Pons (tissue), 1 donor: ENCODE results near the gene LRRC3.

ENCODE experiments used
- DNase-seq: peaks from one replicate; pipeline ENCODE4 v3.0.0-alpha.2; 2016; ENCODE audit warnings: low spot score

Gene LRRC3

DNA sequence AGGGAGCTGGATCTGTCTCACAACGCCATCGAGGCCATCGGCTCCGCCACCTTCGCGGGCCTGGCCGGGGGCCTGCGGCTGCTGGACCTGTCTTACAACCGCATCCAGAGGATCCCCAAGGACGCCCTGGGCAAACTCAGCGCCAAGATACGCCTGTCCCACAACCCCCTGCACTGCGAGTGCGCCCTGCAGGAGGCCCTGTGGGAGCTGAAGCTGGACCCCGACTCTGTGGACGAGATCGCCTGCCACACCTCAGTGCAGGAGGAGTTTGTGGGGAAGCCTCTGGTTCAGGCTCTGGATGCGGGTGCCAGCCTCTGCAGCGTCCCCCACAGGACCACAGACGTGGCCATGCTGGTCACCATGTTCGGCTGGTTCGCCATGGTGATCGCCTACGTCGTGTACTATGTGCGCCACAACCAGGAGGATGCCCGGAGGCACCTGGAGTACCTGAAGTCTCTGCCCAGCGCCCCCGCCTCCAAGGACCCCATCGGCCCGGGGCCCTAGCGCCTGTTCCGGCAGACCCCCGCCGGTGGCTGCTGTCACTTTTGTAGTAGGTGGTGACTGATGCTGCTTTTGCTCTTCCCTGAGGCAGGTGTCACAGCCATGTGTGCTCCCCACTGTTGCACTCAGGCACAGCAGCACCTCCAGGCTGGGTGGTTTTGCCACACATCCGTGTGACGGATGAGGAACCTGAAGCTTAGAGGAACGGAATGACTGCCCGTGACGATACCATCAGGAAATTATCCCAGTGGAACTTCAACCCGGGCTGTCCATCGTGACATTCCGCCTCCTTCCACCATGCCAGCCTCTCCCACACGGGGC, 1.8 kb downstream of the LRRC3 start:
- DNase-seq: no peak

DNA sequence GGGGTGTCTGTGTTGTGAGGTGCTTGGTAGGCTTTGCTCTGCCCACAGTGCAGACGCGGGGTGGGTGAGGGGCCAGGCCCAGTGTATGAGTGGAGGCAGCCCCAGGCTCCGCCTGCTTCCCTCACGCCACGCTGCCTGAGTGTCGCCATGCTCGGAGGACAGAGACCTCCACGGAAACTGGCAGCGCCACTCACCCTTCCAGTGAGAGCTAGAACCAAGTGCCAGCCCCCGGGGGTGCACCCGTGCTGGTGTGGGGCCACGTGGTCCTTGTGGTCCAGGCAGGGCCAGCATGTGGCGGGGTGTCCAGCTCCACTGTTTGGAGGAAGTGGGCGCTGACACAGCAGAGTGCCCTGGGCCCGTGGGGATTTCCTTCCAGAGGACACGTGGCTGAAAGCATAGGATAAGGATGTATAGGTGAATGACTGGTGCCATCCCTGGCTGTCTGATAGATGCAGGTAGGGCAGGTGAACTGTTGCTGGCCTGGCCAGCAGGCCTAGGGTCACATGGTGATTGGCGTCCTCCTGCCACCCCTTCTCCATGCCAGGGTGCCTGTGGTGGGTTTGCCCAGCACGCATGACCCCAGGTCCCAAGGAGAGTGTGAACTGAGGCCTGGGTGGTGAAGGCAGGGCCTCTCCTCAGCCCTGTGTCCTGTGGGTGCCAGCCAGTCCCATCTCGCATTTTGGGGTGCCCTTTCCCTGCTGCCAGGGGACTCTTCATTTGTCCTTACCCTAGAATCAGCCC, 3.8 kb downstream of the LRRC3 start:
- no peak for DNase-seq

DNA sequence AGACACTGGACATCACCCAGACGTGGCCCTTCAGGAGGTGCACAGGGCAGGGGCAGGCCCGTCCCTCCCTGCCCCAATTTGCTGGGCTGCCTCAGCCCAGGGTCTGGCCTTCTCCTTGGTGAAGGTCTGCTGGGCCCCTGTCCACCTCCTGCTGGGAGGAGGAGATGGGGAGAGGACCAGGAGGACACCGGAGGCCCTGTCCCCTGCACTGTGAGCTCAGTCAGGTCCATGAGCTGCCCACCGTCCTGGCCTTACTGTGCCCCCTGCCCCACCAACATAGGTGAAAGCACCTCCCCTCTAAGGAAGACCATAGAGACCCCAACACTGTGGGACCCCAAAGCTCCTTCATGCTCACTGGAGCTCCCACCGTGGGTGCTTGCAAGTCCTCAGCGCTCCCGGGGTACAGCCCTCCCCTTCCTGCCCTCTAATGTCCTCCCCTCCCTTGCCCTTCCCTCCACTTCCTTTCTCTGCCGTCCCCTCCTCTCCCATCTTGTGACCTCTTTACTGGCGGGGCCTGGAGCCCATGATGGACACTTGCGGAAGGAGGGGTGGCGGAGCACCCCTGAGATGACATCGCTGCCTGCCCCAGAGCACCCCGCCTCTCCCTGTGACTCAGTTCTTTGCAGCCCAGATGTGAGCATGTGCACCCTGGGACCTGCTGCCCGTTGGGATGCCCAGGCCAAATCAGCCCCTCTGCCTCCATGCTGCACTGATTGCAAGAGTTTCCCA, 4.6 kb downstream of the LRRC3 start:
- DNase-seq: no peak

DNA sequence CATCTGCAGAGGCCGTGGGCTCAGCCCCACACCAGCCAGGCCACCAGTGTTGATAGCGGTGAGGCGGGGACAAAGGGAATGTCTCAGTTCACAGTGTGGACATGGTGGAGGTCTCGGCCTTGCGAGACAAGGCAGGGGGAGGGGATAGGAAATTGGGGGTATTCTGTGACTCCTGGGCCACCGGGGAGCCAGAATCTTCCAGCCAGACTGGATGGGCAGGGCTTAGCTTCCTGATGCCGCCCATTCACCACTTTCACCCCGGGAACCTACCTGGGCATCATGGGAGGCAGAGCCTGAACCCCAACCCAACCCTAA, 5.1 kb downstream of the LRRC3 start:
- no peak for DNase-seq

DNA sequence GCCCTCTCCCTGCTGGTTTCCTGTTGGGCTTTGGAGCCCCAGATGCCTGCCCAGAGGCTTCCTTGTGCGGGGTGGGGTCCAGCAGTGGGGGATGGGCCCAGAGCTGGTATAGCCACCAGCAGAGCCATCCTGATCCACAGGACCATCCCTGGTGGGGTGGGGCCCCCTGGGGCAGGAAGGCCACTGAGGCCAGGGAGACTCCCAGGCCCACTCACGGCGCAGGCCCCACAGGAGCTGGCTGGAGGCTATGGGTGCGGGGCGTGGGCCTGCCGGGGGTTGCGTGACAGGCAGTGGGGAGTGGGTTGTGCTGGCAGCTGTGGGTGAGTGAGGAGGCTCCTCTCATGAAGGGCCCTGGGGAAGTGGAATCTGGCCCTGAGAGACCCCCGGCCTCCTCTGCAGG, 5.7 kb downstream of the LRRC3 start:
- DNase-seq: no peak

DNA sequence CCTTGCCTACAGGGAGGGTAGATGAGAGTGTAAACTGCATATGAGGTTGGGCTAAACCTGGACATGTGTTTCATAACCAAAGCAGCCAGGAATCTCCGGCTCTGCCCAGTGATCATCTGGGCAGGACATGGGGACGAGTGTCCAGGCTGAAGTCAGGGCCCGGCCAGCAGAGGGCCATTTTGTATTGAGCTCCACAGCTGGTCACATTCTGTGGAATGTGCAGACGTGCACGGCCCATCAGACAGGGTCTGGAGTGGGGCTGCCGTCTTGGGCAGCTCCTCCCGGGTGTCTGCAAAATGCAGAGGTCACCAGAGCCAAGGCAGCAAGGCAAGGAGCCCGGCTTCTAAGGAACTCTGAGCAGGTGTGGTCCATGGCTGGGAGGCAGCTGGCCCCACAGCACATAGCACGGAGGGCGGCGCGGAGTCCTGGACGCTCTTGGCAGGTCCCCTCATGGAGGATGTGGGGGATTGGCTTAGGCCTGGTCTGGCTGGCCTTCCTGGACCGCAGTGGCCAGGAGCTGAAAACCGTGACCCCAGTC, 6.2 kb downstream of the LRRC3 start:
- no peak for DNase-seq

DNA sequence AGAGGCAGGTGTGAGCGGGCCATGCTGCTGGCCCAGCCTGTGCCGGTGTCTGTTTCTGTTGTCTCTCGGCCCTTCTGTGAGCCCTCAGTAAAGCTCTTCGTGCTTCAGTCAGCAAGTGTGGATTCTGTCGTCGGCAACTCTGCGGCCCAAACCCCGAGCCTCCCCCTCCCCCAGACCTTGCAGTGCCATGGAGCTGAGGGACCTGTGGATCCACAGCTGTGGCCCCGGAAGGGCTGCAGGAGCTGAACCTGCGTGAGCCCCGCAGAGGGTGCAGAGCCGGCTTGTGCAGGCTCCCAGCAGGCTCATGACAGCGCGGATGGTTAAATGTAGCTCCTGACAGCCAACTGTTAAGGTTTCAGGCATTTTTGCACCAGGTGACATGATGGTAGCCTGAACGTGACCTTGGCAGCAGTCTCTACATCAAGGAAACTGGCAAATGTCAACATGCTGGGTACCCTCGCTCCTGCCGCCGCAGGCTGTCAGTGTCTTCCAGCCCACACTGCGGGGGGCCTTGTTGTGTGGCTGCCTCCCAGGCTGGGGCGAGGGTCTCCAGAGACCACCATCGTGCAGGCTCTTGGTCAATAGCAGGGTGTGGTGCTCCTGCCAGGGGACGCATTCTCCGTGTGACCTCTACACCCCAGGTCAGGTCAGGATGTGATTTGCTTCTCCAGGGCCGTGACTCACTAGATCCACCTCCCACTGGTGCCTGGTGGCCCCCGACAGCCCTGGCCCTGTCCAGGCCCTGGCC, 7.0 kb downstream of the LRRC3 start:
- DNase-seq: no peak

DNA sequence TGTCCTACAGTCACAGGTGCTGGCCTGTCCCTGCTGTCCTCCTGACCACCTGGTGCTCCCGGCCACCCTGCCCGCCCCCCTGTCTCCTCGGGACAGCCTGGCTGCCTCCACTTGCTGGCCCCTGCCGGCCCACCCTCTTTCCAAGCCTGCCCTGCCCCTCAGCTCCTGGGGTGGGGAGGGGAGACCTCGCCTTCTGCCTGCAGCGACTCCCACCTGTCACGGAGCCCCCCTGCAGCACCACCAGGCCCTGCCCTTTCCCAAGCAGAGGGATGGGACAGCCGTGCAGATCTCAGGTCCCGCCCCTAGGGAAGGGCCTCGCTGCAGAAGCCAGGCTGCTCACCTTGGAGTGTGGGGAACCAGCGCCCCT, 7.5 kb downstream of the LRRC3 start:
- no peak for DNase-seq

DNA sequence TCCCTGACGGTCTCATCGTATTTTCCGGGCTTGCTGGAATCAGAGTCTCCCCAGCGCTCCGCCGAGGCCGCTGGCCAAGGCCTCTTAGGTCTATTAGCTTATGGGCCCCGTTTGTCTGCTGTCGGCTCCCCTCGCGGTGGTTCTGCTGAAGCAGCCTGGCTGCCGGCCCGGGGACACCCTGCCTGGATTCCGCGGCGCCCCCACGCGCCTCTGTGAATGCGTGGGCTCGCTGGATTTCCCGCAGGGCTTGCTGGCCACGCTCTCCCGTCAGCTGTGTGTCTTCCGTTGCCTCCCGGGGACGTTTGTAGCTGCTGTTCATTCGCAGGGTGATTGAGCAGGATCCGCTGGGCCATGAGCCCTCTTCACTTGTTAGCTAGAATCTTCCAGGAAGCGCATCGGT, 8.4 kb downstream of the LRRC3 start:
- no peak for DNase-seq

DNA sequence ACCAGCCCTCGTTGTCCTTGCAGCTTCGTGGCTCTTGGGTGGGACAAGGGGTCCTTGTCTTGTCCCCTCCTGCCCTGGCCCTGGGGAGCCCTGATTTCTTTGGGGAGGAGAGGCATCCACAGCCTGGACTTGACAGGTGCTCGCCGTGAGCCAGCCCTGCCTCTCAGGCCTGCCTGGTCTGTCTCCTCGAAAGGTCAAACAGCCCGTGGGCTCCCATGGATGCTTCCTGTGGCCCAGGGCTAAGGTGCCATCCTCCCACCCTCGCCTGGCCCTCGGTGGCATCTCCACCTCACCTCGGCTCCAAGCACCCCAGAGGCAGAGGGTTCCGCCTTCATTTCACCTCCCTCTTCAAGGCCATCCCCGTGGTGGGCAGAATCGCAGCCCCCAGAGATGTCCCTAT, 9.0 kb downstream of the LRRC3 start:
- DNase-seq: no peak

DNA sequence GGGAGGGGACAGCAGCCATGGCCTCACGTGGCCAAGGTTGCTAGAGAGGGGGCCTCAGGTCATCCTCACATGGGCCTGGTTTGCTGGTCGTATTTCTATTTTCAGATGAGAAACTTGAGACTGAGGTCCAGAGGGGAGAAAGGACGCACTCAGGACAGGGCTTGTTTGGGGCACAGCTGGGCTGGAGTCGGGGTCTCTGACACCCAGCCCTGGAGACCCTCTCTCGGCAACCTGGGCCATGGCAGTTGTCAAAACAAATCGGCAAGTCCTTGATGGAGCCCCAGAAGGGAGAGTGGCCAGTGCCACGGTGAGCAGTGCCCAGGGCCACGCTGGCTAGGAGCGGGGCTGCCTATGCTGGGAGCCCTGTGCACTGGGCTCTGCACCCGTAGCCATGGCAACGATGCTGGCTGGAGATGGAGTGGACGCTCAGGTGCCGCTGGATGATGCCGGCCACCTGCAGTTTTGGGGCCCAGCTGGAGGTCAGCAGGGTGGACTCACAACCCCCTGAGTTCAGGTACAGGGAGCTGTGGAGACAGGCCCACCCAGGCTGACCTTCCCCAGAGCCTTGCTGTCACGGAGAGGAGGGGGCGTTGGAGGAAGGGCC, 11.1 kb downstream of the LRRC3 start:
- no peak for DNase-seq

DNA sequence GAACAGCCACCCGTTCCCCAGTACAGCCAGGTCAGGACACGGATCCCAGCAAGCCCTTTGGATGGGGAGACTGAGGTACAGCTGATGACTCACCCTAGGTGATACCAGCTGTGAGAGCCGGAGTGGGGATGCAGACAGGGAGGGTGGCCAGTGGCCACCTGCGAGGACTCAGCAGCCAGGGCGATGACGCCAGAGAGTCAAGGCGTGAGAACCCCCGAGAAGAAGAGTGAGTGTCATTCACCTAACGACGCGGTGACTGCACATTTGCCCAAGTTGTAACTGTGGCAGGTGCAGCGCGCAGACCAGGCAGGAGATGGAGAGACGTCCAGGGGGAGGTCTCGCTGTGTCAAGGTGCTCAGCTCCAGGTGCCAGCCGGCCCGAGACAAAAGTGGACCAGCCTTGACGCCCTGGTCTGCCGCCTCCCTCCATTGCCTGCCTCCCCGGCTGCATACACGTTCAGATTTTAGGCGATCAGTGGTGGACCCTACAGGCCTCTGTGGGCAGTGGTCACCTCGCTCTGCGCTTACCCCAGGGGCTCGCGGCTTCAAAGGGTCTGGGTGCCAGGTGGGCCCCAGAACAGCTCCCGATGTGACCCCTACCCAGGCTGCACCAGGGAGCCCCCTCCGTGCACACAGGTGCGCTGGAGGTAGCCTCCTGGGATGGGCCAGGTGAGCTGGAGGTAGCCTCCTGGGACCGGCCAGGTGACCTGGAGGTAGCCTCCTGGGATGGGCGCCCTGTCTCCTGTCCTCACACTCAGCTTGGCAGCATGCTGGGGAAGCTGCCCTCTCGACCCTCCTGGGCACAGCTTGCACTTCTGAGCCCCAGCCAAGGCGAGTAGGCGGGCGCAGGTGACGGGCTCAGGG, 11.9 kb downstream of the LRRC3 start:
- no peak for DNase-seq

DNA sequence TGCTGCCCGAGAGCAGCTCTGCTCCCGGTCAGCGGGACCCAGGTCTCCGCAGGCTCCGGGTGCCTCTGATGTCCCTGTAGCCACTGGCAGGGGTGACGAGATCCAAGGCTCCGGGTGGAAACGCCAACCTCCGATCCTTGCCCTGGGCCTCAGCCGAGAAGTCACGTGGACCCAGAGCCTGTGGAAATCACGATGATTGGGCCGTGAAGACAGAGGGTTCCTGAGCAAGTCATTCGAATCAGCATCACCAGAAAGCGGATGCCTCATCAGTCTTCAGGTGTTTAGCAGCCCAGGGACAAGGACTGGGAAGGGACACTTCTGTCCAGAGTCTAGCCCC, 12.5 kb downstream of the LRRC3 start:
- no peak for DNase-seq

DNA sequence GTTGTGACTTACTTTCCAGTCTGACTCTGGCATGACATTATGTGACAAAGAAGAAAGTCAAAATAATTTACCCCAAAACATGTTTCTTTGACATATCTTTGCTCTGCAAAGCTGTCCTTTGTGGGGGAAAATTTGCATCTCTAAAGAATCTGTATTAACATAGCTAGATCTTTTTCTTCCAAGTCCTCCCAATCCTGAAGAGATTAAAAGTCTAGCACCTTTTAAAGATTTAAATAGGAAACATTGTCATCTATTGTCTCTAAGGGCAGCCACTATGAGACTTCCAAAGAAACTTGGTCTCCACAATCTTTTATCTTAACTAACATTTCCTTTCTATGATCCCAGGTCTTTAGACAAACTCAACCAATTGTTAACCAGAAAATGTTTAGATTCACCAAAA, 16.0 kb downstream of the LRRC3 start:
- no peak for DNase-seq

DNA sequence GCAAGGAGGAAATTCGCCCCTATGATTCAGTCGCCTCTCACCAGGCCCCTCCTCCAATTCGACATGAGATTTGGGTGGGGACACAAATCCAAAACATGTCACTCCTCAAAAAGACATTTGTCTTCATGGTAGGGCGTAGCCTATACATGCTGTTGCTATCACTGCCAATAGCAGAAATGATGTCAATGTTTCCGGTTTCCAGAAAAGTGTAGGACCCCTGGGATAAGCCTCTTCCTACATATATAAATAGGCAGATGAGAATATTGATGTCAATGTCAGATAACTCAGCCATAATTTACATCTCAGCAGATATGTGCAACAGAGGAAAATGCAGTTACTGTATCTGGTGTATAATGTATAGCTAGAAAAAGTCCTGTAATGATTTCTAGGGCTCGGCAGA, 16.7 kb downstream of the LRRC3 start:
- no peak for DNase-seq

DNA sequence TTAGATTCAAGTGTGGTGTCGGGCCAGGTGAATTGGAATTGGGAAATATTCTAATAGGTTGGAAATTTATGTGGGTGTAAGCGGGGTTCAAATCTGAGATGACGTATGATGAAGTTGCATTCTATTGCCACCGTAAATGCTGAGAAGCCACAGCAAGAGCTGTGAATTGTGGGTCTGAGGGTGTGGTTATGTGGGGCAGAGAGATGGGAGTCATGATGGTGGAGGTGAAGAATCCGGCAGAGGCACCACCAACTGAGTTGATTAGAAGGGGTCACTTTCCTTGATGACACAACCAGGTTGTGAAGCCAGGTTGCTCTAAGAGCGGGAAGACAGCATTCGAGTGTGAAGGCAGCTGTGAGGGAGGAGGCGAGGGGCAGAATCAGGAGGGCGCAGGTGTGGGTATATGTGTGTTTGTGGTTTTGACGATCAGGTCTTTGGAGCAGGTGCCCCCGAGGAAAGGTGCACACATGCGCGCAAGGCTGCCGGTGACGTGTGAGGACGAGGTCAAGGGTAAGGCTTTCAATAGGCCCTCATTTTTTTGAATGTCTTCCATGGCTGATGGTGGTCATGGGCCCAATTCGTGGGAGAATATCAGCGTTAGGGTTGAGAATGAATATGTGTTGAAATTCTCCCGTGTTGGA, 18.7 kb downstream of the LRRC3 start:
- DNase-seq: no peak

DNA sequence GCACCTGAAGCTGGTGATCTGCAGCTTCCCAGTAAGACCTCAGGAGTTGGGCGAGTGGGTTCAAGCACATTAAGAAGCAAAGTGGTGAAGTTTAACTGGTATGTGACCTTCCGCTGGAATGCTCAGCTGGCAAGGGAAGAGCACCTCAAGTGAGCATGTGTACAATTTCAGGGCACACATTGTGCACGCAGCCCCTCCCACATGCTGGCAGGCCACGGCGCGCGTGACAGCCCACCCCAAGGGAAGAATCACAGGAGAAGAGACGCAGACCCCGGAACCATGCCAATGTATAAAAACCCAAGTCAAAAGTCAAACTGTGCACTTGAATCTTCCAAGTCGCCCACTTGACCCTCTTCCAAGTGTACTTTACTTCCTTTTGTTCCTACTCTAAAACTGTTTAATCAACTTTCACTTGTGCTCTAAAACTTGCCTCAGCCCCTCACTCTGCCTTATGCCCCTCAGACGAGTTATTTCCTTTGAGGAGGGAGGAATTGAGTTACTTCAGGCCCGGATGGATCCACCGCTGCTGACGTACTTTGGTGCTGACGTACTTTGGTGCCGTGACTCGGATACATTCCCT, 20.0 kb downstream of the LRRC3 start:
- DNase-seq: no peak

DNA sequence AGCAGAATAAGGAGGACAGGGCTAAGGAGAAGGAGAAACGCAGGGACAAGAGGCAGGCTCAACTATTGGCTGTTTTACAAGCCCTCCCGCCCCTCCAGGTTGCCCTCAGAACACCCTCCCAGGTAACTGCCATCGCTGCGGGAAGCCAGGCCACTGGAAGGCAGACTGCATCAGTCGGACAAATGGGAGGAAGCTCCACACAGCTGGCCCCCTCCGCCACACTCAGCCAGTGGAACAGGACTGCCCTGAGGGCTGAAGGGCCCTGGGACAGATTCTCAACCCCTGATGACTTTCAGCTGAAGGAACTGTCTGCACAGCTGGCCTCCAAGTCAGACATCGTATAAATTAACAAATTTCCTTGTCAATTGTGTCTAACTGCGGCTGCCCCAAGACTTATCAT, 21.8 kb downstream of the LRRC3 start:
- DNase-seq: no peak

DNA sequence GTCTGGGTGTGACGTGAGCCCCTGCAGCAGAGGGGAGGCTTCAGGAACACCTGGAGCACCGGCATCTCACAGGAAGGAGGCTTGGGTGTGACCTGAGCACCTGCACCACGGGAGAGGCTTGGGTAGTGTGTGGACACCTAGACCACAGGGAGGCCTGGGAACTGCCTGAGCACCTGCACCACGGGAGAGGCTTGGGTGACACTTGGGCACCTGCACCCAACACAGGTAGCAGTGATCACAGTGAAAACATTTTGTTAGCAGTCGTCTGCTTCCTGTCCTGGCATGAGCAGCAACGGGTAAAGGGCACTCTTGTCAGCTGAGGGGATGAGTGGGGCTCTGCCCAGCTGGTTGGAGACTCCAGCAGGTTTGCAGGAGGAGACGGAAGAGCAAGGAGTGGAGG, 22.4 kb downstream of the LRRC3 start:
- no peak for DNase-seq
